Lower leg skin (tissue), 4 donors: ENCODE data around the gene CEP131. TPM values are rescaled to one million over a fixed set of nuclear protein-coding genes. Genes with fewer than 3 reads are reported as not detected.

Source experiments
- DNase-seq, 2 donors: peaks; one replicate each; pipeline ENCODE4 v3.0.0-alpha.2; 2019; ENCODE audit warnings: low spot score in 2 of 2
- H3K4me3 ChIP-seq: fragments of 200-600 bp; sonication (generic); 2 replicates; pipeline ENCODE4 v1.5.1; 2017; ENCODE audit warnings: mild to moderate bottlenecking, low read depth; ENCODE audit not compliant: poor library complexity, severe bottlenecking
- POLR2A ChIP-seq, 2 donors: fragments of 450-650 bp; IDR thresholded peaks; one replicate each; pipeline ENCODE4 v1.6.1; 2016 to 2017; ENCODE audit warnings: antibody characterized with exemption in 2 of 2, mild to moderate bottlenecking in 1 of 2, moderate library complexity in 1 of 2
- WGBS, 2 donors: methylation state at CpG; one replicate each; pipeline ENCODE4 v1.1.5; 2018; 5-methylcytosine and 5-hydroxymethylcytosine counted together
- intact Hi-C: fragments of 100-400 bp; cut with DNase I; formaldehyde crosslinking; loops from one replicate; pipeline ENCODE4 v1.15.0; 2023; ENCODE audit warnings: low total_unique reads
- total RNA-seq, 4 donors: library from RNA; depleted of rRNA; stranded (reverse); fragments of >200 nt; gene quantifications; one replicate each; pipeline ENCODE4 v1.1.0, GENCODE V29; 2016
- TF ChIP-seq, protein P1 (sequence below), 3 donors: fragments of 450-650 bp; IDR thresholded peaks; one replicate each; pipeline ENCODE4 v1.5.1; 2016; ENCODE audit warnings: antibody characterized with exemption in 3 of 3, mild to moderate bottlenecking in 3 of 3, moderate library complexity in 2 of 3

The CEP131 gene
- total RNA-seq, 4 donors from 2014 or later, result 4.3 to 12.9 (median 8.4) TPM

DNA sequence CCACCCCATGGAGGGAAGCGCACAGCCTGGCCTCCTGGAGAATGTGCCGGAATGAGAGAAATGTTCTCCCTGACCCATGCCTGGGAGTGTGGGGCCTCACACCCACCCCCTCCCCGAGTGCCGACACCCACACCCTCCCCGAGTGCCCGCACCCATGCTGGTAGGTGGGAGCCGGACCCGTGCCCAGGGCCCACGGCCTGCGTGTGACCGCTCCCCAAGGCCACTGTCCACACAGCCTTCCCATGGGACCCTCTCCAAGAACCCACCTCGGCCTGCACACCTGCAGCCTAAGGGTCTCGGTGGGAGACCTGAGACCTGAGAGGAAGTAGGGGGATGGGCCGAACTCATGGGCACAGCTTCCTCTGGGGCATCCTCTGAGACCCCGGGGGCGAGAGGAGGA lies 60.8 kb downstream of the CEP131 start:
- no peak overlapping the region for H3K4me3 ChIP-seq
- no peak for DNase-seq
- WGBS, 2 donors, result 86 to 100% methylated on average over 1 to 5 of the region's 16 CpGs
- TF ChIP-seq POLR2A (IDR thresholded peaks at IDR 0.05), result no peak
- TF ChIP-seq, protein P1, sequence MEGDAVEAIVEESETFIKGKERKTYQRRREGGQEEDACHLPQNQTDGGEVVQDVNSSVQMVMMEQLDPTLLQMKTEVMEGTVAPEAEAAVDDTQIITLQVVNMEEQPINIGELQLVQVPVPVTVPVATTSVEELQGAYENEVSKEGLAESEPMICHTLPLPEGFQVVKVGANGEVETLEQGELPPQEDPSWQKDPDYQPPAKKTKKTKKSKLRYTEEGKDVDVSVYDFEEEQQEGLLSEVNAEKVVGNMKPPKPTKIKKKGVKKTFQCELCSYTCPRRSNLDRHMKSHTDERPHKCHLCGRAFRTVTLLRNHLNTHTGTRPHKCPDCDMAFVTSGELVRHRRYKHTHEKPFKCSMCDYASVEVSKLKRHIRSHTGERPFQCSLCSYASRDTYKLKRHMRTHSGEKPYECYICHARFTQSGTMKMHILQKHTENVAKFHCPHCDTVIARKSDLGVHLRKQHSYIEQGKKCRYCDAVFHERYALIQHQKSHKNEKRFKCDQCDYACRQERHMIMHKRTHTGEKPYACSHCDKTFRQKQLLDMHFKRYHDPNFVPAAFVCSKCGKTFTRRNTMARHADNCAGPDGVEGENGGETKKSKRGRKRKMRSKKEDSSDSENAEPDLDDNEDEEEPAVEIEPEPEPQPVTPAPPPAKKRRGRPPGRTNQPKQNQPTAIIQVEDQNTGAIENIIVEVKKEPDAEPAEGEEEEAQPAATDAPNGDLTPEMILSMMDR (IDR thresholded peaks at IDR 0.05), result no peak
- intact Hi-C loops, result no loop called here

DNA sequence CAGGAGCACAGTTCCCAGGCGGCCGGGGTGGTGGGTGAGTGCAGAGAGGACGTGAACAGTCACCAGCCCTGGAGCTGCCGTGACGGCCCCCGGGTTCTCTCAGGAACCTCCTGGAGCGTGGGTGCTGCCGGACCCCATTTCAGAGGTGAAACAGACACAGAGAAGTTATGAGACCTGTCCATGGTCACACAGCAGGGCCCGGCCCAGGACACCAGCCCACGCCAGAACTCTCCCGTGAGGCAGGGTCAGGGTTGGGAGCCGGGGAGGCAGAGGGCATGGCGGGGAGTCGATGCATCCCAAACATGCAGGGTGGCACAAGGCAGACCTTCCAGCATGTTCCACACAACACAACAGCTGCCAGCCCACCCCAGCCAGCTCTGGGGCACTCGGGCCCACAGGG lies 61.2 kb downstream of the CEP131 start:
- no peak for DNase-seq
- 90 to 95% methylated on average over 4 to 15 of the region's 15 CpGs for WGBS, 2 donors
- H3K4me3 ChIP-seq, result no peak overlapping the region
- no peak for TF ChIP-seq POLR2A (IDR thresholded peaks at IDR 0.05)
- TF ChIP-seq, protein P1 (IDR thresholded peaks at IDR 0.05), result no peak
- intact Hi-C loops, result no loop called here

DNA sequence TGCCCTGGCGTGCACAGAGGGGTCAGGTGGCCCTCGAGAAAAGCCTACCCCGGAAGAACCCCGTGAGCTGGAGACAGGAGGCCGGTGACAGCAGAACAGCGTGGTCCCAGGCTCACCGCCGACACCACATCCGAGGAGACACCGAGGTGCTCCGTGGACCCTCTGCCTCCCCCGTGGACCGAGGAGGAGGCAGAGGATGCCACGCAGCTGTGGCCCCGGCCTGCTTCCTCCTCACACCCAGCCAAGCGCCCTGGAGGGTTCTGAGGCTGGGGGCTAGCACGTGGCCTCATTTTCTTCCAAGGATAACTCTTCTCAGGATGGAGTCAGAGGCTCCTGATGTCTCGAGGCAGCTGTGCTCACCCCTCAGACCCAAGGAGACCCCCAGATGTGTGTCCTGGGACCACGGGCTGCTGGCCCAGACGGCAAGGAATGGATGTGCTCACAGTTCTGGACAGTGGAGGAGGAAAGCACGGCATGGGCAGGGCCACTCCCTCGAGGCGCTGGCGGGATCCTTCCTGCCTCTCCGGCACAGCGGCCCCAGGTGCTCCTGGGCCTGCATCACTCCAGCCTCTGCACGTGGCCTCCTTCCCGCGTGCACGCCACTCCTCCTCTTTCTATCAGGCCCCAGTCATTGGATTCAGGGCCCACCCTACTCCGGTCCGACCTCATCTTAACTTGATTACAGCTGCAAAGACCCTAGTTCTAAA lies 61.9 kb downstream of the CEP131 start:
- TF ChIP-seq, protein P1 (IDR thresholded peaks at IDR 0.05), result no peak
- TF ChIP-seq POLR2A (IDR thresholded peaks at IDR 0.05), result no peak
- DNase-seq, result no peak
- no peak overlapping the region for H3K4me3 ChIP-seq
- 68 to 69% methylated on average over 24 to 28 of the region's 32 CpGs for WGBS, 2 donors
- intact Hi-C loops, result no loop called here

DNA sequence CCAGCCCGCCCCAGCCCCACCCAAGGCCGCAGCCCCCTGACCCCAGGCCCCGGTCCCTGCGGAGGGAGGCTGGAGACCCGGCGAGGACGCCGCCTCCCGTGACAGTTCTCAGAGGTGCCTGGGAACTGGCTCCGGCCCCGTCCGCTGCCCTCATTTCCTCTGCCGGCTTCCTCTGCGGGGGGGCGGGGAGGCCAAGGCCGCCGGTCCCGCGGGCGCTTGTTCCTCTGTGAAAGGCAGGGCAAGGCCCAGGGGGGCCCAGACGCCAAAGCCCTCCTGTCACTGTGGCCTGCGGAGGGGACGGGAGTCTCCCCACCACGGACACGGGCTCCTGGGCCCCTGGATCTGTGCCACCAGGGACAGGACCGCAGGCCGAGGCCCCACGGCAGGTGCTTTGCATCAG lies 62.5 kb downstream of the CEP131 start:
- 20 to 41% methylated on average over 1 to 12 of the region's 28 CpGs for WGBS, 2 donors
- DNase-seq, result no peak
- intact Hi-C loops, result no loop called here
- H3K4me3 ChIP-seq, result no peak overlapping the region
- no peak for TF ChIP-seq POLR2A (IDR thresholded peaks at IDR 0.05)
- TF ChIP-seq, protein P1 (IDR thresholded peaks at IDR 0.05), result no peak

DNA sequence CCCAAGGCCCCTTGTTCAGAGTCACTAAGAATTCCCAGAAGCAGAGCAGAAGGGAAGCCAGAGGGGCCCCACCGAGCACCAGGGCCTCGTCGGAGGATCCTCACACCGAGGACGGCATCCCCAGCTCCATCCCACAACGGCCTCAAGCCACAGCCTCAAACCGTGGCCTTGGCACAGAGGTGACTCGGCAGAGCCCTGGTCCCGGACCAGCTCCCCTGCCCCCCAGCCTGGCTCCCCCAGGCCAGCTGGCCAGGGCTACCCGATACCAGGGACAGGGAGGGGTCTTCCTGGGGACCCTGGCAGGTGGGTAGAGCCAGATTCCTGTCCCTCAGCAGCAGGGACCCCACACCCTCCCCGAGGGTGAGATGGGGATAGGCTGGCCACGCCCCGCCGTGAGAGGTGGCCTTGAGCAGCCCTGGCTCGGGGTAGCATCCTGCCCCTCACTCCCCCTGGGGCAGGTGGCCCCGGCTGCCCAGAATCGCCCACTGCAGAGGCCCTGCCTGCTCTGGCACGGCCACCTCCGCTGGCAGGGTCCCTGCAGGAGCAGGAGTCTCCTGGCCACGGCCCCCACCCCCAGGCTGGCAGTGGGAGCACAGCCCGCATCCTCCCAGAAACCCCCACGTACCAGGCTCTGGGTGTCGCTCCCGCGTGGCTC lies 63.0 kb downstream of the CEP131 start:
- no peak overlapping the region for H3K4me3 ChIP-seq
- WGBS, 2 donors, result 61% methylated on average over 20 to 22 of the region's 25 CpGs
- intact Hi-C loops, result no loop called here
- DNase-seq, result no peak
- no peak for TF ChIP-seq POLR2A (IDR thresholded peaks at IDR 0.05)
- TF ChIP-seq, protein P1 (IDR thresholded peaks at IDR 0.05), result no peak
